Trophoblast cell (in vitro differentiated cells and primary cell): ENCODE results near the gene ST6GALNAC1.

Experiments
- DNase-seq, 2 donors: peaks; one replicate each; pipeline ENCODE4 v3.0.0-alpha.2; 2016
- H2AFZ ChIP-seq: 2 replicates; pipeline ENCODE4 v1.6.1; 2013; ENCODE audit warnings: low read length, moderate library complexity, mild to moderate bottlenecking; ENCODE audit not compliant: insufficient read depth, poor library complexity
- H2AK5ac ChIP-seq: 2 replicates; pipeline ENCODE4 v1.6.1; 2013; ENCODE audit warnings: mild to moderate bottlenecking, low read length
- H2BK120ac ChIP-seq: 2 replicates; pipeline ENCODE4 v1.6.1; 2013; ENCODE audit warnings: low read length, mild to moderate bottlenecking, moderate library complexity; ENCODE audit not compliant: insufficient read depth, poor library complexity
- H2BK12ac ChIP-seq: 2 replicates; pipeline ENCODE4 v1.6.1; 2013; ENCODE audit warnings: mild to moderate bottlenecking, low read length, moderate library complexity
- H2BK5ac ChIP-seq: 2 replicates; pipeline ENCODE4 v1.6.1; 2013; ENCODE audit warnings: low read length, low read depth, moderate library complexity, mild to moderate bottlenecking; ENCODE audit not compliant: poor library complexity
- H3K14ac ChIP-seq: 2 replicates; pipeline ENCODE4 v1.6.1; 2013; ENCODE audit warnings: mild to moderate bottlenecking, low read length
- H3K18ac ChIP-seq: 2 replicates; pipeline ENCODE4 v1.6.1; 2013; ENCODE audit warnings: mild to moderate bottlenecking, low read length
- H3K23ac ChIP-seq: 2 replicates; pipeline ENCODE4 v1.6.1; 2013; ENCODE audit warnings: low read length
- H3K27ac ChIP-seq: 2 replicates; pipeline ENCODE4 v1.5.1; 2013; ENCODE audit warnings: low read depth, mild to moderate bottlenecking, inconsistent platforms, low read length, moderate library complexity
- H3K27me3 ChIP-seq: 2 replicates; pipeline ENCODE4 v1.6.1; 2013; ENCODE audit warnings: inconsistent platforms, mild to moderate bottlenecking, low read length, moderate library complexity; ENCODE audit not compliant: insufficient read depth
- H3K36me3 ChIP-seq, 2 experiments: 1 replicate in 1 of 2; 2 replicates in 1 of 2; pipeline ENCODE4 v1.6.1; 2013; ENCODE audit warnings: low read length in 2 of 2, mild to moderate bottlenecking in 2 of 2, moderate library complexity in 1 of 2; ENCODE audit not compliant: insufficient read depth in 2 of 2, control insufficient read depth in 1 of 2
- H3K4ac ChIP-seq: 2 replicates; pipeline ENCODE4 v1.6.1; 2013; ENCODE audit warnings: low read depth, mild to moderate bottlenecking, low read length, moderate library complexity
- H3K4me1 ChIP-seq, 2 experiments: 1 replicate in 1 of 2; 2 replicates in 1 of 2; pipeline ENCODE4 v1.6.1; 2013; ENCODE audit warnings: low read length in 2 of 2, mild to moderate bottlenecking in 2 of 2, moderate library complexity in 1 of 2; ENCODE audit not compliant: insufficient read depth in 2 of 2, control insufficient read depth in 1 of 2
- H3K4me2 ChIP-seq: 2 replicates; pipeline ENCODE4 v1.6.1; 2013; ENCODE audit warnings: inconsistent platforms, mild to moderate bottlenecking, low read length, moderate library complexity
- H3K4me3 ChIP-seq: 2 replicates; pipeline ENCODE4 v1.5.1; 2013; ENCODE audit warnings: mild to moderate bottlenecking, low read depth, low read length, inconsistent platforms
- H3K79me1 ChIP-seq: one replicate; pipeline ENCODE4 v1.6.1; 2013; ENCODE audit warnings: low read length
- H3K79me2 ChIP-seq: 2 replicates; pipeline ENCODE4 v1.6.1; 2013; ENCODE audit warnings: low read length, mild to moderate bottlenecking; ENCODE audit not compliant: control insufficient read depth, insufficient read depth, poor library complexity
- H3K9ac ChIP-seq: 2 replicates; pipeline ENCODE4 v1.6.1; 2013; ENCODE audit warnings: mild to moderate bottlenecking, low read length
- H3K9me3 ChIP-seq: 2 replicates; pipeline ENCODE4 v1.6.1; 2013; ENCODE audit warnings: low read depth, mild to moderate bottlenecking, control low read depth, inconsistent platforms, low read length; ENCODE audit not compliant: insufficient read depth
- H4K12ac ChIP-seq: 2 replicates; pipeline ENCODE4 v1.6.1; 2013; ENCODE audit warnings: low read depth, mild to moderate bottlenecking, low read length, moderate library complexity
- H4K8ac ChIP-seq: 2 replicates; pipeline ENCODE4 v1.6.1; 2013; ENCODE audit warnings: low read depth, mild to moderate bottlenecking, low read length, moderate library complexity
- H4K91ac ChIP-seq: one replicate; pipeline ENCODE4 v1.6.1; 2013; ENCODE audit warnings: low read depth, mild to moderate bottlenecking, low read length, moderate library complexity
- WGBS: extraction: QIAGEN DNeasy Blood & Tissue Kit; methylation state at CpG from one replicate; pipeline ENCODE4 v1.1.7; 2013; ENCODE audit warnings: missing lambda C conversion rate; ENCODE audit not compliant: insufficient read length, insufficient coverage; ENCODE audit errors: extremely low coverage; 5-methylcytosine and 5-hydroxymethylcytosine counted together

The ST6GALNAC1 gene

DNA sequence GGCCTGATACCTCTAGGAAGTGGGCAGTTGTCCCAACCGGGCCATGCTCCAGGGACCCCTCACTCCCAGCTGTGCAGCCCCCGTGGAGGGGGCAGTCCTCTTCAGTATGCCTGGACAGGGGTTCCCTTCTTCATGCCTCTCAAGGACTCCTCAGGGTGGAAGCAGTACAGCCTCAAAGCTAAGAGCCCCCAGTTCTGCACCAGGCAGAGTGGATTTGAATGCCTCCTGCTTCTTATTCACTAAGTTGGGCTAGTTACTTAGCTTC, 23.9 kb upstream of the ST6GALNAC1 start:
- H3K79me1 ChIP-seq: peaks cover 10% of the 10 kb centered on the region
- peak overlapping the region; percentile 69 for H3K14ac ChIP-seq
- no peak overlapping the region for H4K12ac ChIP-seq
- peak overlapping the region; percentile 64 for H4K91ac ChIP-seq
- H2BK12ac ChIP-seq: peak overlapping the region; percentile 85
- no peak overlapping the region for H3K4me2 ChIP-seq
- H2BK5ac ChIP-seq: peak overlapping the region; percentile 60
- no peaks in the 10 kb centered on the region for H3K27me3 ChIP-seq
- peaks cover 2% of the 10 kb centered on the region for H3K79me2 ChIP-seq
- DNase-seq: no peak
- peak overlapping the region; percentile 31 for H4K8ac ChIP-seq
- no peak overlapping the region for H3K4me3 ChIP-seq
- no peak overlapping the region for H3K23ac ChIP-seq
- H3K4ac ChIP-seq: no peak overlapping the region
- no peak overlapping the region for H2AFZ ChIP-seq
- H2AK5ac ChIP-seq: peak overlapping the region; percentile 87
- WGBS: no CpG with 5 or more reads among the region's 2 CpGs
- no peaks in the 10 kb centered on the region for H3K36me3 ChIP-seq
- no peak overlapping the region for H3K18ac ChIP-seq
- no peak overlapping the region for H3K9ac ChIP-seq
- peak overlapping the region; percentile 45 for H2BK120ac ChIP-seq
- H3K9me3 ChIP-seq: no peaks in the 10 kb centered on the region
- H3K27ac ChIP-seq: peak overlapping the region; percentile 11
- H3K4me1 ChIP-seq: peaks cover 13 to 15% of the 10 kb centered on the region in 2 experiments

DNA sequence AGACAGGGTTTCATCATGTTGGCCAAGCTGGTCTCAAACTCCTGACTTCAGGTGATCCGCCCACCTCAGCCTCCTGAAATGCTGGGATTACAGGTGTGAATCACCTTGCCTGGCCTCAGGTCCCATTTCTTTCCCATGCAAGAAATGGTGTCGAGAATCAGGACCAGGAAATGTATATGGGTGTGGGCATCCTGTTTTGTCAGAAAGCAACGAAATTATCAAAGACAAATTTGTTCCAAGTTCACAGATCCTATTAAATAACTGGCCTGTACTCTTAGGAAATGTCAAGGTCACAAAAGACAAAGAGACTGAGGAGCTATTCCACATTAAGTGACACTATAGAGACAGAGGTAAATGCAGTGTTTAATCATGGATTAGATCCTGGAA, 17.1 kb upstream of the ST6GALNAC1 start:
- Histone ChIP-seq H3K4me3 (no peak overlapping the region), H3K27ac (no peak overlapping the region), H2BK120ac (no peak overlapping the region), H3K79me2 (no peaks in the 10 kb centered on the region), H3K9ac (no peak overlapping the region), H3K27me3 (no peaks in the 10 kb centered on the region), H3K14ac (no peak overlapping the region), H4K8ac (no peak overlapping the region), H3K23ac (no peak overlapping the region), H3K79me1 (peaks cover 2% of the 10 kb centered on the region), H3K4me2 (no peak overlapping the region), H2AK5ac (no peak overlapping the region), H3K9me3 (no peaks in the 10 kb centered on the region), H4K91ac (no peak overlapping the region), H3K36me3 (no peaks in the 10 kb centered on the region), H3K4ac (no peak overlapping the region), H2BK5ac (no peak overlapping the region), H3K4me1 (peaks cover 16 to 17% of the 10 kb centered on the region in 2 experiments), H3K18ac (no peak overlapping the region), H2BK12ac (no peak overlapping the region), H4K12ac (no peak overlapping the region), H2AFZ (no peak overlapping the region)
- WGBS: no CpG with 5 or more reads among the region's 3 CpGs
- DNase-seq: peak in 1 of 2 donors; percentile 48

DNA sequence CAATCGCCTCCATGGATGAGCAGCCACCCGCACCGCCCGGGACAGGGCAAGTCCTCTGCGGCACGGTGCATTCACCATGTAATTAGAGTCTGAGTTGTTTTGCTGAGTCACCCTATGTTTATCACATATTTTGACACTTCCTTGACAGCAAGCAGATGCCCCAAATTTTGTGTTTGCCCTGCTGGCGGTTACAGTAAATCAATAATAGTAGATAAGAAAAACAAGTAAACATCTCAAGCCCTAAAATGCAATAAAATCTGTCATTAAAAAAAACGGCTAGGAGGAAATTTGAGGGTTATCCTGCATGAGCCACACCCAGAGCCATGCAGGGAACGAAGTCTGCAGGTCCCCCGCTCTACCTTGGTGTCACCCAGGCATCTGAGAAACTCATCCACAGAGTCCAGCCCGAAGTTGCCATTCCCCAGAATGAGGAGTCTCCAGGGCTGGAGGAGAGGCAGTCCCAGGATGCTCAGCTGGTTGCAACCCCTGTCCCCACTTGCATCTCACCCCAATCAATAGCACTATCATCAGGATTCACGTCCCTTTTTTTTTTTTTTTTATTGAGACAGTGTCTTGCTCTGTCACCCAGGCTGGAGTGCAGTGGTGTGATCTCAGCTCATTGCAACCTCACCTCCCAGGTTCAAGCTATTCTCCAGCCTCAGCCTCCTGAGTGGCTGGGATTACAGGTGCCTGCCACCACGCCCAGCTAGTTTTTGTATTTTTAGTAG, 16.5 kb upstream of the ST6GALNAC1 start:
- Histone ChIP-seq H3K79me2 (no peaks in the 10 kb centered on the region), H3K4me2 (peak overlapping the region; percentile 10), H2AK5ac (no peak overlapping the region), H3K18ac (no peak overlapping the region), H3K4me1 (peaks cover 16 to 17% of the 10 kb centered on the region in 2 experiments), H3K23ac (no peak overlapping the region), H3K4ac (no peak overlapping the region), H3K4me3 (no peak overlapping the region), H4K91ac (peak overlapping the region; percentile 11), H3K27me3 (no peaks in the 10 kb centered on the region), H4K12ac (no peak overlapping the region), H3K79me1 (peaks cover 2% of the 10 kb centered on the region), H3K36me3 (no peaks in the 10 kb centered on the region), H3K9me3 (no peaks in the 10 kb centered on the region), H4K8ac (no peak overlapping the region), H3K9ac (peak overlapping the region; percentile 15), H3K27ac (peak overlapping the region; percentile 48), H2BK5ac (no peak overlapping the region), H3K14ac (no peak overlapping the region), H2AFZ (no peak overlapping the region), H2BK12ac (no peak overlapping the region), H2BK120ac (peak overlapping the region; percentile 61)
- peak; percentile 88 to 93 for DNase-seq
- no CpG with 5 or more reads among the region's 13 CpGs for WGBS

DNA sequence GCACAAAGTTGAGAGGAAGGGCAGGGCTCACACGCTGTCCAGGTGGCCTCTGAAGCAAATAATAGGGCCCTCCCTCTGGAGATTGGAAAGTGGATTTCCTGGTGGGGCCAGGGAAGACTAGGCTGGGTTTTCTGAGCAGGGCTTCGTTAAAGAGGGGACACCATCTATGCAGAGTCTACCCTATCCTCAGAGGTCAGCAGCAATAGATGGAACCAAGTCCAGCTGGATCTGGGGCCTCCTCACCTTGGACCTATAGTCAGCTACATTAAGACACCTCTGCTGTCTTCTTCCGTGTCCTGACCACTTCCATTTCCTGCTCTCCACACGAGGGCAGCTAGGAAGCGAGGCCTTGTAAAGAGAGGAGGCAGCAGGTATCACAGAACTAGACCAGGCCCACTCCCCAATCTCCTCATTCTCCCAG, 14.7 kb upstream of the ST6GALNAC1 start:
- Histone ChIP-seq H2BK12ac (peak overlapping the region; percentile 37), H3K36me3 (no peaks in the 10 kb centered on the region), H2AK5ac (no peak overlapping the region), H3K23ac (no peak overlapping the region), H3K79me2 (no peaks in the 10 kb centered on the region), H3K9ac (no peak overlapping the region), H3K79me1 (peaks cover 2% of the 10 kb centered on the region), H3K4ac (no peak overlapping the region), H3K27me3 (no peaks in the 10 kb centered on the region), H2BK120ac (peak overlapping the region; percentile 36), H3K4me2 (no peak overlapping the region), H4K12ac (no peak overlapping the region), H3K9me3 (no peaks in the 10 kb centered on the region), H4K8ac (no peak overlapping the region), H3K14ac (peak overlapping the region; percentile 23), H3K4me1 (peaks cover 16 to 17% of the 10 kb centered on the region in 2 experiments), H3K27ac (no peak overlapping the region), H2AFZ (no peak overlapping the region), H3K4me3 (no peak overlapping the region), H4K91ac (peak overlapping the region; percentile 47), H3K18ac (no peak overlapping the region), H2BK5ac (no peak overlapping the region)
- no CpG with 5 or more reads among the region's 5 CpGs for WGBS
- no peak for DNase-seq
